AG04449 (cell line): ENCODE measurements around the gene KRT86.

Experiments
- CTCF ChIA-PET: fragments of 350-600 bp; formaldehyde crosslinking; extraction: SDS; loops from one replicate; lab custom pipeline; 2021; ENCODE audit warnings: antibody characterized with exemption; lab: Yijun Ruan, JAX
- POLR2A ChIA-PET: fragments of 400-600, 350-600 bp; formaldehyde crosslinking; extraction: SDS; loops from one replicate; lab custom pipeline; 2020; ENCODE audit warnings: antibody characterized with exemption, inconsistent platforms; lab: Yijun Ruan, JAX
- DNase-seq: peaks from one replicate; pipeline ENCODE4 v3.0.0-alpha.2; 2010; ENCODE audit warnings: low read depth, low spot score
- H3K4me3 ChIP-seq: 2 replicates; pipeline ENCODE4 v1.5.1; 2011; ENCODE audit warnings: low read depth, mild to moderate bottlenecking, control low read depth, low read length
- CTCF ChIP-seq: IDR thresholded peaks from one replicate; pipeline ENCODE4 v1.5.1; 2011; ENCODE audit warnings: mild to moderate bottlenecking, moderate library complexity, low read length, control low read depth, inconsistent platforms; ENCODE audit not compliant: insufficient read depth; ENCODE audit errors: missing control alignments

KRT86 gene

GRCh38 chr12:52320784-52321400 is 46.4 kb downstream of the KRT86 start, which contains the start of gene KRT83:
KRT83 (minus strand) TSS chr12:52321398; CDS start chr12:52321335, 63 bp downstream.
- ChIA-PET POLR2A (no interaction called here), CTCF (interaction anchor here (1.7 to 12.4 kb wide), 3 partner anchors 12 to 42 kb away, joined by 5 to 182 read pairs (median 6); no protein-coding TSS in a partner anchor)
- DNase-seq: no peak

GRCh38 chr12:52321418-52321817 is 47.0 kb downstream of the KRT86 start:
- ChIA-PET CTCF (interaction anchor here (0.8 to 12.4 kb wide), 5 partner anchors 12 to 563 kb away, joined by 3 to 182 read pairs (median 5); no protein-coding TSS in a partner anchor), POLR2A (no interaction called here)
- no peak for TF ChIP-seq CTCF
- H3K4me3 ChIP-seq: no peak overlapping the region
- DNase-seq: no peak

More at GRCh38 chr12:52320784-52321400, 46.4 kb downstream of the KRT86 start, which contains the start of gene KRT83:
- no peak for TF ChIP-seq CTCF
- H3K4me3 ChIP-seq: no peak within 1 kb of the TSS

DNA sequence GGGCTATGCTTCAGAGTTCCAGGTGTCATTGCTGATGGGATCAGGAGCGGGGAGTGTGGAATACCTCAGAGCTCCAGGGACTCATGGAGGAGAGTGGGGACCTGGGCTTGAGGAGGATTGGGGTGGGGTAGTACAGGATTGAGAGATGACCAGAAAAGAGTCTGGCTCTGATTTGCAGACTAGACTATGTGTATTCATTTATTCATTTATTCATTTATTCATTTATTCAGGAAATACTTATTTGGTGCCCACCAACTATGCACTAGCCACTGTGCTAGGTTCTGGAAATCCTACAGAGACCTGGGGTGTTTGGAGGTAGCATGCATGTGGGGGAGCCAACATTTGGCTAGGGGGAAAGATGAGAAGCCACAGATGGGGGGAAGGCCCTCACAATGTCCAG is 47.6 kb downstream of the KRT86 start:
- ChIA-PET CTCF (interaction anchor here (0.8 to 12.4 kb wide), 6 partner anchors 9 to 563 kb away, joined by 3 to 182 read pairs (median 5); no protein-coding TSS in a partner anchor), POLR2A (no interaction called here)
- TF ChIP-seq CTCF: no peak
- DNase-seq: no peak
- no peak overlapping the region for H3K4me3 ChIP-seq

- TF ChIP-seq CTCF: no peak
- no peak for DNase-seq
- ChIA-PET CTCF (interaction anchor here (1.3 to 12.4 kb wide), 3 partner anchors 14 to 562 kb away, joined by 5 to 182 read pairs (median 5); no protein-coding TSS in a partner anchor), POLR2A (no interaction called here)
- no peak overlapping the region for H3K4me3 ChIP-seq
Observed at GRCh38 chr12:52323001-52323400, 48.6 kb downstream of the KRT86 start.

GRCh38 chr12:52323416-52324152 is 49.1 kb downstream of the KRT86 start:
- DNase-seq: no peak
- H3K4me3 ChIP-seq: no peak overlapping the region
- TF ChIP-seq CTCF: no peak
- ChIA-PET POLR2A (no interaction called here), CTCF (interaction anchor here (1.1 to 12.4 kb wide), 3 partner anchors 14 to 556 kb away, joined by 3 to 182 read pairs (median 5); no protein-coding TSS in a partner anchor)

DNA sequence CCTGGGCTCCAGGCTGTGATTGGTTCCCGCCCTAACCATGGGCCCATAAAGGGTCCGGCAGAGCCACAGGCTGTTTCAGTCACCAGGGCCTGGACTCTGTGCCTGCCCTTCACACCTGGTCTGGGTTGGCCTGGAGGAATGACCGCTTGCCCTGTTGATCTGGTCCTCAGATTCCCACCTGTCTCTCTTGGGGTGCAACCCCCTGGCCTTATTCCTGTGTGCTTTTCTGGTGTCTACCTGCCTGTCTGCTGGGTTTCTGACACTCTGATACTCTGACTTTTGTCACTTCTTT is 49.7 kb downstream of the KRT86 start:
- POLR2A ChIA-PET: no interaction called here
- TF ChIP-seq CTCF: no peak
- CTCF ChIA-PET: interaction anchor here (1.1 to 12.4 kb wide), 5 partner anchors 15 to 556 kb away, joined by 3 to 182 read pairs (median 57); no protein-coding TSS in a partner anchor

More for the DNA sequence above, 49.7 kb downstream of the KRT86 start:
- H3K4me3 ChIP-seq: no peak overlapping the region
- DNase-seq: no peak
